B cell (primary cell): ENCODE measurements around the gene MFAP3L. TPM values are rescaled to one million over a fixed set of nuclear protein-coding genes. Genes with fewer than 3 reads are reported as not detected.

ENCODE experiments used
- ATAC-seq: fragments of 200-7000 bp; cut with Tn5 transposase; one replicate; pipeline ENCODE4 v1.10.0; 2021; ENCODE audit warnings: low read depth, mild to moderate bottlenecking, moderate number of reproducible peaks, moderate library complexity
- CTCF ChIA-PET: fragments of 350-600 bp; sonication (Branson Sonifier 250); formaldehyde crosslinking; loops from one replicate; lab custom pipeline; 2021; ENCODE audit warnings: antibody characterized with exemption, inconsistent platforms; lab: Charles Lee
- POLR2A ChIA-PET: fragments of 350-600 bp; sonication (Branson Sonifier 250); formaldehyde crosslinking; loops from one replicate; lab custom pipeline; 2021; ENCODE audit warnings: antibody characterized with exemption; lab: Charles Lee
- DNase-seq: peaks from one replicate; pipeline ENCODE4 v3.0.0; 2013
- H2AFZ ChIP-seq: 2 replicates; pipeline ENCODE4 v1.6.1; 2012; ENCODE audit warnings: mild to moderate bottlenecking, low read depth, low read length; ENCODE audit not compliant: insufficient read depth, poor library complexity, severe bottlenecking
- H3K27ac ChIP-seq, 2 donors: 1 replicate in 1 of 2; 2 replicates in 1 of 2; pipeline ENCODE4 v1.5.1; 2012 to 2013; ENCODE audit warnings: low read length in 2 of 2, mild to moderate bottlenecking in 2 of 2, moderate library complexity in 1 of 2
- H3K27me3 ChIP-seq, 4 experiments: fragments of 200-600 bp in 1 of 4; sonication (generic) in 1 of 4; replicated peaks in 1 of 4; 1 replicate in 2 of 4; 2 replicates in 2 of 4; pipeline versions ENCODE4 v1.6.1 to v1.7.0; 2013 to 2016; ENCODE audit warnings: low read length in 3 of 4, mild to moderate bottlenecking in 2 of 4, mixed read lengths in 1 of 4, moderate library complexity in 1 of 4; ENCODE audit not compliant: insufficient read depth in 4 of 4, control insufficient read depth in 3 of 4; ENCODE audit errors: control extremely low read depth in 1 of 4
- H3K36me3 ChIP-seq, 2 experiments: replicated peaks in 1 of 2; 1 replicate in 1 of 2; 2 replicates in 1 of 2; pipeline versions ENCODE4 v1.6.1 to v1.7.1; 2013; ENCODE audit warnings: low read length in 1 of 2; ENCODE audit not compliant: insufficient read depth in 2 of 2, control insufficient read depth in 1 of 2; ENCODE audit errors: control extremely low read depth in 1 of 2, extremely low read depth in 1 of 2
- H3K4me1 ChIP-seq, 2 donors: fragments of 200-600 bp in 1 of 2; sonication (generic) in 1 of 2; 1 replicate in 1 of 2; 2 replicates in 1 of 2; pipeline versions ENCODE4 v1.5.1 to v1.6.1; 2013 to 2017; ENCODE audit warnings: low read length in 2 of 2; ENCODE audit not compliant: control insufficient read depth in 2 of 2, insufficient read depth in 2 of 2
- H3K4me2 ChIP-seq: replicated peaks from 2 replicates; pipeline ENCODE3; 2012; ENCODE audit warnings: mild to moderate bottlenecking, low read depth, low read length; ENCODE audit not compliant: poor library complexity, severe bottlenecking
- H3K4me3 ChIP-seq, 5 experiments: fragments of 200-600 bp in 1 of 5; sonication (generic) in 1 of 5; 1 replicate in 3 of 5; 2 replicates in 2 of 5; pipeline versions ENCODE4 v1.5.1 to v1.7.0; 2011 to 2016; ENCODE audit warnings: low read length in 4 of 5, mild to moderate bottlenecking in 4 of 5, low read depth in 2 of 5, control low read depth in 1 of 5, moderate library complexity in 1 of 5; ENCODE audit not compliant: insufficient read depth in 1 of 5; ENCODE audit errors: control extremely low read depth in 1 of 5, extremely low read depth in 1 of 5
- H3K79me2 ChIP-seq: fragments of 200-600 bp; sonication (generic); one replicate; pipeline ENCODE4 v1.6.0; 2016; ENCODE audit warnings: low read length; ENCODE audit not compliant: control insufficient read depth, insufficient read depth
- H3K9ac ChIP-seq: fragments of 200-600 bp; sonication (generic); 2 replicates; pipeline ENCODE4 v1.6.1; 2017; ENCODE audit warnings: mild to moderate bottlenecking, low read length, moderate library complexity
- H3K9me3 ChIP-seq, 3 donors: one replicate each; pipeline versions ENCODE4 v1.6.1 to v1.7.1; 2013; ENCODE audit warnings: low read length in 2 of 3; ENCODE audit not compliant: control insufficient read depth in 2 of 3, insufficient read depth in 1 of 3; ENCODE audit errors: control extremely low read depth in 1 of 3
- H4K20me1 ChIP-seq: 2 replicates; pipeline ENCODE4 v1.6.0; 2012; ENCODE audit warnings: mild to moderate bottlenecking, low read length; ENCODE audit not compliant: insufficient read depth, control insufficient read depth, poor library complexity, severe bottlenecking
- H3K27ac Mint-ChIP-seq: one replicate; pipeline ENCODE4 v1.8.0; 2021; ENCODE audit warnings: mixed read lengths
- H3K27me3 Mint-ChIP-seq: one replicate; pipeline ENCODE4 v1.8.0; 2021; ENCODE audit warnings: mixed read lengths
- H3K4me1 Mint-ChIP-seq: one replicate; pipeline ENCODE4 v1.8.0; 2021; ENCODE audit warnings: mixed read lengths
- H3K4me3 Mint-ChIP-seq: one replicate; pipeline ENCODE4 v1.8.0; 2021; ENCODE audit warnings: mixed read lengths
- H3K9me3 Mint-ChIP-seq: one replicate; pipeline ENCODE4 v1.8.0; 2022; ENCODE audit warnings: mixed read lengths; ENCODE audit not compliant: insufficient read depth
- EZH2 ChIP-seq: IDR thresholded peaks from 2 replicates; pipeline ENCODE4 v1.6.1; 2012; ENCODE audit warnings: borderline replicate concordance, low read depth, mild to moderate bottlenecking, moderate library complexity, low read length; ENCODE audit not compliant: insufficient read depth, poor library complexity, severe bottlenecking
- WGBS: methylation state at CpG from one replicate; pipeline ENCODE4 v1.1.5; 2013; ENCODE audit warnings: missing lambda C conversion rate; ENCODE audit not compliant: insufficient coverage; 5-methylcytosine and 5-hydroxymethylcytosine counted together
- intact Hi-C: fragments of 100-400 bp; cut with micrococcal nuclease; formaldehyde crosslinking; loops from one replicate; pipeline ENCODE4 v1.10.0; 2022
- polyA plus RNA-seq: library from polyadenylated mRNA; depleted of rRNA; stranded (reverse); fragments of >200 nt; gene quantifications from 2 replicates; pipeline ENCODE4 v1.2.3, GENCODE V29; 2012
- total RNA-seq, 2 donors: library from RNA; stranded (reverse); fragments of 120-200 nt in 1 of 2; gene quantifications; 1 replicate in 1 of 2; 2 replicates in 1 of 2; pipeline versions ENCODE4 v1.2.3 to v1.2.4, GENCODE V29; 2013 to 2022
- TF ChIP-seq, protein P1 (sequence below): fragments of 200-600 bp; IDR thresholded peaks from one replicate; pipeline ENCODE4 v1.8.0; 2022; ENCODE audit warnings: antibody characterized with exemption, mild to moderate bottlenecking

MFAP3L gene
- total and polyA plus RNA-seq, 2 donors (not counting 1 experiment from before 2014, with no cell fraction given), result 0.37 to 0.63 TPM

- DNase-seq, result no peak
- POLR2A ChIA-PET, result no interaction called here
- Histone ChIP-seq H3K36me3 (no peaks in the 10 kb centered on the region), H3K9ac (no peak overlapping the region), H3K4me2 (no peak overlapping the region), H3K9me3 (no peaks in the 10 kb centered on the region), H3K27me3 (no peaks in the 10 kb centered on the region), H3K4me3 (no peak overlapping the region), H3K4me1 (peaks cover 9% of the 10 kb centered on the region in 2 donors), H3K79me2 (no peaks in the 10 kb centered on the region), H3K27ac (no peak overlapping the region), H4K20me1 (no peaks in the 10 kb centered on the region), H2AFZ (no peak overlapping the region)
- H3K9me3 Mint-ChIP-seq, result no peaks in the 10 kb centered on the region
- no peaks in the 10 kb centered on the region for H3K27me3 Mint-ChIP-seq
- no peak overlapping the region for H3K4me3 Mint-ChIP-seq
- CTCF ChIA-PET, result no interaction called here
- ATAC-seq, result no peak
- TF ChIP-seq, protein P1, sequence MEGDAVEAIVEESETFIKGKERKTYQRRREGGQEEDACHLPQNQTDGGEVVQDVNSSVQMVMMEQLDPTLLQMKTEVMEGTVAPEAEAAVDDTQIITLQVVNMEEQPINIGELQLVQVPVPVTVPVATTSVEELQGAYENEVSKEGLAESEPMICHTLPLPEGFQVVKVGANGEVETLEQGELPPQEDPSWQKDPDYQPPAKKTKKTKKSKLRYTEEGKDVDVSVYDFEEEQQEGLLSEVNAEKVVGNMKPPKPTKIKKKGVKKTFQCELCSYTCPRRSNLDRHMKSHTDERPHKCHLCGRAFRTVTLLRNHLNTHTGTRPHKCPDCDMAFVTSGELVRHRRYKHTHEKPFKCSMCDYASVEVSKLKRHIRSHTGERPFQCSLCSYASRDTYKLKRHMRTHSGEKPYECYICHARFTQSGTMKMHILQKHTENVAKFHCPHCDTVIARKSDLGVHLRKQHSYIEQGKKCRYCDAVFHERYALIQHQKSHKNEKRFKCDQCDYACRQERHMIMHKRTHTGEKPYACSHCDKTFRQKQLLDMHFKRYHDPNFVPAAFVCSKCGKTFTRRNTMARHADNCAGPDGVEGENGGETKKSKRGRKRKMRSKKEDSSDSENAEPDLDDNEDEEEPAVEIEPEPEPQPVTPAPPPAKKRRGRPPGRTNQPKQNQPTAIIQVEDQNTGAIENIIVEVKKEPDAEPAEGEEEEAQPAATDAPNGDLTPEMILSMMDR, result no peak
- no peak for TF ChIP-seq EZH2
- H3K4me1 Mint-ChIP-seq, result peaks cover 9% of the 10 kb centered on the region
- no peak overlapping the region for H3K27ac Mint-ChIP-seq
- intact Hi-C loops, result no loop called here
- 100% methylated on average over 1 of the region's 3 CpGs for WGBS
Measured at GRCh38 chr4:169957785-169958184, 68.4 kb downstream of the MFAP3L start.

- Mint-ChIP-seq H3K27ac (no peak overlapping the region), H3K9me3 (no peaks in the 10 kb centered on the region), H3K4me3 (no peak overlapping the region), H3K4me1 (peaks cover 18% of the 10 kb centered on the region), H3K27me3 (no peaks in the 10 kb centered on the region)
- 86% methylated on average over 2 of the region's 5 CpGs for WGBS
- H3K27me3 ChIP-seq, result no peaks in the 10 kb centered on the region
- ATAC-seq (no peak), DNase-seq (no peak)
- H3K79me2 ChIP-seq, result no peaks in the 10 kb centered on the region
- intact Hi-C loops, result no loop called here
- H4K20me1 ChIP-seq, result no peaks in the 10 kb centered on the region
- H3K36me3 ChIP-seq, result no peaks in the 10 kb centered on the region
- POLR2A ChIA-PET, result no interaction called here
- peaks cover 18 to 19% of the 10 kb centered on the region in 2 donors for H3K4me1 ChIP-seq
- CTCF ChIA-PET, result no interaction called here
- no peak overlapping the region for H3K4me2 ChIP-seq
- H3K9me3 ChIP-seq, result no peaks in the 10 kb centered on the region
- no peak overlapping the region for H3K9ac ChIP-seq
- H3K4me3 ChIP-seq, result no peak overlapping the region
- no peak for TF ChIP-seq EZH2
- TF ChIP-seq, protein P1, result no peak
- no peak overlapping the region for H3K27ac ChIP-seq
- H2AFZ ChIP-seq, result no peak overlapping the region
Measured at GRCh38 chr4:169956091-169956843, 69.9 kb downstream of the MFAP3L start.
